ENCODE data around the gene MISP. TPM values are rescaled to one million over a fixed set of nuclear protein-coding genes. Genes with fewer than 3 reads are reported as not detected.
"Not testable (repeated sequence)": the region's sequence is repeated elsewhere in the genome, so short reads cannot be mapped to it uniquely, and the experiment has no call there.

The MISP gene
- total RNA-seq, 2 experiments from 2014 or later, result not detected

- CTCF ChIA-PET, result no interaction called here
- no peak overlapping the region for H3K27ac Mint-ChIP-seq
- H3K4me1 Mint-ChIP-seq (ENCODE audit: low read depth), result no peaks in the 10 kb centered on the region
- H3K4me3 Mint-ChIP-seq, result no peak overlapping the region
- no peaks in the 10 kb centered on the region for H3K27me3 Mint-ChIP-seq (ENCODE audit: low read depth)
- H3K9me3 Mint-ChIP-seq (ENCODE audit: insufficient read depth), result no peaks in the 10 kb centered on the region
- POLR2A ChIA-PET, result interaction anchor here (0.6 kb wide), 1 partner anchor 38 kb away, joined by 3 read pairs; no protein-coding TSS in a partner anchor
- H3K36me3 Mint-ChIP-seq (ENCODE audit: low read depth), result peaks cover 2% of the 10 kb centered on the region
- peak; percentile 56 for ATAC-seq
- DNase-seq, result peak; percentile 24
These were observed 9.3 kb upstream of the MISP start for GRCh38 chr19:741506-742131.

GRCh38 chr19:742540-743075, 8.3 kb upstream of the MISP start:
- POLR2A ChIA-PET, result interaction anchor here (0.6 kb wide), 1 partner anchor 39 kb away, joined by 3 read pairs; no protein-coding TSS in a partner anchor
- ATAC-seq, result no peak
- Mint-ChIP-seq H3K27me3 (ENCODE audit: low read depth) (no peaks in the 10 kb centered on the region), H3K4me3 (no peak overlapping the region), H3K36me3 (ENCODE audit: low read depth) (peaks cover 2% of the 10 kb centered on the region), H3K27ac (no peak overlapping the region), H3K4me1 (ENCODE audit: low read depth) (no peaks in the 10 kb centered on the region), H3K9me3 (ENCODE audit: insufficient read depth) (no peaks in the 10 kb centered on the region)
- CTCF ChIA-PET, result no interaction called here
- no peak for DNase-seq

- CTCF ChIA-PET, result no interaction called here
- no peak overlapping the region for H3K27ac Mint-ChIP-seq
- POLR2A ChIA-PET, result no interaction called here
- no peak overlapping the region for H3K4me3 Mint-ChIP-seq
- no peaks in the 10 kb centered on the region for H3K27me3 Mint-ChIP-seq (ENCODE audit: low read depth)
- ATAC-seq (no peak), DNase-seq (no peak)
- peaks cover 2% of the 10 kb centered on the region for H3K36me3 Mint-ChIP-seq (ENCODE audit: low read depth)
- no peaks in the 10 kb centered on the region for H3K9me3 Mint-ChIP-seq (ENCODE audit: insufficient read depth)
- H3K4me1 Mint-ChIP-seq (ENCODE audit: low read depth), result no peaks in the 10 kb centered on the region
These were observed 7.7 kb upstream of the MISP start for GRCh38 chr19:743168-743687.

- H3K9me3 Mint-ChIP-seq (ENCODE audit: insufficient read depth); H3K36me3 Mint-ChIP-seq (ENCODE audit: low read depth); POLR2A ChIA-PET; H3K27me3 Mint-ChIP-seq (ENCODE audit: low read depth); H3K4me1 Mint-ChIP-seq (ENCODE audit: low read depth); H3K4me3 Mint-ChIP-seq; CTCF ChIA-PET; DNase-seq; ATAC-seq; H3K27ac Mint-ChIP-seq: not testable (repeated sequence)
These were observed 5.8 kb upstream of the MISP start for GRCh38 chr19:745138-745537.

- CTCF ChIA-PET, result no interaction called here
- POLR2A ChIA-PET, result no interaction called here
- Mint-ChIP-seq H3K4me3 (no peak overlapping the region), H3K9me3 (ENCODE audit: insufficient read depth) (no peaks in the 10 kb centered on the region), H3K4me1 (ENCODE audit: low read depth) (no peaks in the 10 kb centered on the region), H3K27ac (no peak overlapping the region), H3K27me3 (ENCODE audit: low read depth) (no peaks in the 10 kb centered on the region), H3K36me3 (ENCODE audit: low read depth) (peaks cover 2% of the 10 kb centered on the region)
- DNase-seq, result no peak
- no peak for ATAC-seq
These were observed 4.6 kb upstream of the MISP start for GRCh38 chr19:746208-746819.

- no peak for DNase-seq
- POLR2A ChIA-PET, result no interaction called here
- Mint-ChIP-seq H3K4me1 (ENCODE audit: low read depth) (no peaks in the 10 kb centered on the region), H3K27ac (no peak overlapping the region), H3K27me3 (ENCODE audit: low read depth) (no peaks in the 10 kb centered on the region), H3K36me3 (ENCODE audit: low read depth) (peaks cover 2% of the 10 kb centered on the region), H3K9me3 (ENCODE audit: insufficient read depth) (no peaks in the 10 kb centered on the region), H3K4me3 (no peak overlapping the region)
- no peak for ATAC-seq
- CTCF ChIA-PET, result no interaction called here
These were observed 4.0 kb upstream of the MISP start for GRCh38 chr19:746956-747355.

- no peaks in the 10 kb centered on the region for H3K4me1 Mint-ChIP-seq (ENCODE audit: low read depth)
- peaks cover 2% of the 10 kb centered on the region for H3K36me3 Mint-ChIP-seq (ENCODE audit: low read depth)
- POLR2A ChIA-PET, result no interaction called here
- H3K27me3 Mint-ChIP-seq (ENCODE audit: low read depth), result no peaks in the 10 kb centered on the region
- CTCF ChIA-PET, result no interaction called here
- no peak for ATAC-seq
- no peak overlapping the region for H3K27ac Mint-ChIP-seq
- H3K9me3 Mint-ChIP-seq (ENCODE audit: insufficient read depth), result no peaks in the 10 kb centered on the region
- no peak for DNase-seq
- no peak overlapping the region for H3K4me3 Mint-ChIP-seq
These were observed 3.3 kb upstream of the MISP start for GRCh38 chr19:747432-748273.

- CTCF ChIA-PET, result no interaction called here
- no peak for DNase-seq
- Mint-ChIP-seq H3K4me3 (no peak overlapping the region), H3K27me3 (ENCODE audit: low read depth) (no peaks in the 10 kb centered on the region), H3K36me3 (ENCODE audit: low read depth) (peaks cover 2% of the 10 kb centered on the region), H3K9me3 (ENCODE audit: insufficient read depth) (no peaks in the 10 kb centered on the region), H3K27ac (no peak overlapping the region), H3K4me1 (ENCODE audit: low read depth) (no peaks in the 10 kb centered on the region)
- POLR2A ChIA-PET, result no interaction called here
- ATAC-seq, result no peak
These were observed 2.7 kb upstream of the MISP start for GRCh38 chr19:748274-748598.

- no peaks in the 10 kb centered on the region for H3K27me3 Mint-ChIP-seq (ENCODE audit: low read depth)
- no peak overlapping the region for H3K27ac Mint-ChIP-seq
- ChIA-PET CTCF (no interaction called here), POLR2A (no interaction called here)
- H3K4me1 Mint-ChIP-seq (ENCODE audit: low read depth), result no peaks in the 10 kb centered on the region
- peaks cover 2% of the 10 kb centered on the region for H3K36me3 Mint-ChIP-seq (ENCODE audit: low read depth)
- no peak overlapping the region for H3K4me3 Mint-ChIP-seq
- no peak for ATAC-seq
- H3K9me3 Mint-ChIP-seq (ENCODE audit: insufficient read depth), result no peaks in the 10 kb centered on the region
- DNase-seq, result no peak
These were observed 1.1 kb upstream of the MISP start for GRCh38 chr19:749811-750210.

GRCh38 chr19:751501-752341, 809 bp downstream of the MISP start:
- Mint-ChIP-seq H3K27me3 (ENCODE audit: low read depth) (no peaks in the 10 kb centered on the region), H3K4me3 (no peak overlapping the region), H3K9me3 (ENCODE audit: insufficient read depth) (no peaks in the 10 kb centered on the region), H3K27ac (no peak overlapping the region), H3K4me1 (ENCODE audit: low read depth) (no peaks in the 10 kb centered on the region), H3K36me3 (ENCODE audit: low read depth) (no peaks in the 10 kb centered on the region)
- POLR2A ChIA-PET, result no interaction called here
- CTCF ChIA-PET, result no interaction called here
- DNase-seq (no peak), ATAC-seq (no peak)

- Mint-ChIP-seq H3K4me3 (no peak overlapping the region), H3K27me3 (ENCODE audit: low read depth) (no peaks in the 10 kb centered on the region), H3K36me3 (ENCODE audit: low read depth) (no peaks in the 10 kb centered on the region), H3K9me3 (ENCODE audit: insufficient read depth) (no peaks in the 10 kb centered on the region), H3K4me1 (ENCODE audit: low read depth) (no peaks in the 10 kb centered on the region), H3K27ac (no peak overlapping the region)
- DNase-seq (no peak), ATAC-seq (no peak)
- CTCF ChIA-PET, result no interaction called here
- POLR2A ChIA-PET, result no interaction called here
These were observed 2.0 kb downstream of the MISP start for GRCh38 chr19:752652-753517.
